ENCODE results near the gene METAP2. TPM values are rescaled to one million over a fixed set of nuclear protein-coding genes. Genes with fewer than 3 reads are reported as not detected.
A peak's percentile ranks its signal among the peaks of the same experiment; 100 is the strongest.

Gene METAP2
- total and polyA plus RNA-seq, 8 donors, result 22.4 to 57.2 (median 31.6) TPM

- WGBS, 2 donors, result 6 to 8% methylated on average over 74 to 98 of the region's 98 CpGs
- peak overlapping the region; percentile 57 to 76 (median 66) for H3K27ac ChIP-seq
- no peaks in the 10 kb centered on the region for H3K36me3 ChIP-seq
- intact Hi-C loops (cut with DNase I), result no loop called here
- peaks cover 0 to 3% (median 0%) of the 10 kb centered on the region in 3 donors for H3K4me1 ChIP-seq
- peak; percentile 88 to 95 (median 94) for ATAC-seq
- no peak for TF ChIP-seq CTCF (IDR thresholded peaks at IDR 0.05)
- no peaks in the 10 kb centered on the region for H3K9me3 ChIP-seq
- peak; percentile 59 to 86 (median 70) for DNase-seq
- FAIRE-seq, result no peak
- H3K27me3 ChIP-seq, result no peaks in the 10 kb centered on the region
- H3K4me3 ChIP-seq, result peak overlapping the region; percentile 35 to 97 (median 85)
Observed at GRCh38 chr12:95548539-95549391, 74.8 kb downstream of the METAP2 start.

DNA sequence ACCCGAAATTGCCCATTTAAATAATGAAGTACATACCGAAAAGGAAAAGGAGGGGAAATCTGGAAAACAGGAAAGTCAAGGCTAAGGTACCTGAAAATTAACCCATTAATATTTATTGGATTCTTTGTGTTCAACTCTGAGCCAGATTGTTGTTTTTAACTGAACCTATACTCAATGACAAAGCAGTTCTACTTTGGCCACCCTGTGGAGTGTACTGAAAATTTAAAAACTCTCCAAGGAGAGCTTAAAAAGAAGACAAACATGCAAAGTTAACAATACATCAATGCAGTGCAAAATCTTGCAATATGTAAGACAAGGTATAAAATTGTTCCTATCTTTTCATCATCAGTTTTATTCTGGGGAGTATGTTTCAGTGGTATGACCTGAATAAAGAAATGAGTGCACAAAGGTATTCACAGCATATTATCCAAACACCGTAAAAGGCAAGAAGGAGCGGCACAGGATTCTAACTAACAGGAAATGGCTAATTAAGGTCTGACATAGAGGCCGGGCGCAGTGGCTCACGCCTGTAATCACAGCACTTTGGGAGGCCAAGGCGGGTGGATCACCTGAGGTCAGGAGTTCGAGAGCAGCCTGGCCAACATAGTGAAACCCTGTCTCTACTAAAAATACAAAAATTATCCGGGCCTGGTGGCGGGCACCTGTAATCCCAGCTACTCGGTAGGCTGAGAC lies 75.6 kb downstream of the METAP2 start:
- ATAC-seq (no peak), FAIRE-seq (no peak), DNase-seq (no peak)
- Histone ChIP-seq H3K9me3 (no peaks in the 10 kb centered on the region), H3K4me3 (peak overlapping the region in 2 of 4 donors; percentile 87 to 97), H3K27me3 (no peaks in the 10 kb centered on the region), H3K27ac (no peak overlapping the region), H3K4me1 (peaks cover 0 to 3% (median 0%) of the 10 kb centered on the region in 3 donors), H3K36me3 (no peaks in the 10 kb centered on the region)
- 86 to 89% methylated on average over 12 of the region's 12 CpGs for WGBS, 2 donors
- intact Hi-C loops (cut with DNase I), result no loop called here
- TF ChIP-seq CTCF (IDR thresholded peaks at IDR 0.05), result no peak

- no peak for TF ChIP-seq CTCF (IDR thresholded peaks at IDR 0.05)
- no peak for ATAC-seq
- no peak within 1 kb of the TSS for H3K4me3 ChIP-seq
- intact Hi-C loops (cut with DNase I), result no loop called here
- H3K4me1 ChIP-seq, result peaks cover 0 to 3% (median 0%) of the 10 kb centered on the region in 3 donors
- no peaks in the 10 kb centered on the region for H3K9me3 ChIP-seq
- no peaks in the 10 kb centered on the region for H3K27me3 ChIP-seq
- no peak for FAIRE-seq
- no peaks in the 10 kb centered on the region for H3K36me3 ChIP-seq
- no peak within 1 kb of the TSS for H3K27ac ChIP-seq
- 68% methylated on average over 9 of the region's 9 CpGs for WGBS, 2 donors
- DNase-seq, result no peak
Observed at GRCh38 chr12:95551305-95551704, 77.4 kb downstream of the METAP2 start, which contains the start of gene USP44. Gene USP44 (minus strand): TSS chr12:95551476. CDS start chr12:95534256, 17,220 bp downstream.

GRCh38 chr12:95551913-95552516 lies 78.1 kb downstream of the METAP2 start:
- FAIRE-seq (no peak), ATAC-seq (no peak)
- intact Hi-C loops (cut with DNase I), result no loop called here

More at GRCh38 chr12:95551913-95552516, 78.1 kb downstream of the METAP2 start:
- Histone ChIP-seq H3K27me3 (no peaks in the 10 kb centered on the region), H3K27ac (no peak overlapping the region), H3K4me1 (peaks cover 0 to 3% (median 0%) of the 10 kb centered on the region in 3 donors), H3K36me3 (no peaks in the 10 kb centered on the region), H3K4me3 (no peak overlapping the region), H3K9me3 (no peaks in the 10 kb centered on the region)
- TF ChIP-seq CTCF (IDR thresholded peaks at IDR 0.05), result no peak
- WGBS, 2 donors, result 77 to 78% methylated on average over 7 of the region's 7 CpGs
- DNase-seq, result no peak

Data from pancreas (tissue), 10 donors.